Stimulated activated CD4-positive, alpha-beta T cell treated with anti-CD3 and anti-CD28 coated beads, Interleukin-2, amount 100 ng/mL, for 4 hours (primary cell): ENCODE results near the gene NR1I3.
A peak's percentile ranks its signal among the peaks of the same experiment; 100 is the strongest.

Source experiments
- DNase-seq: peaks from one replicate; pipeline ENCODE4 v3.0.0-alpha.2; 2020; ENCODE audit warnings: low read depth

NR1I3 gene

GRCh38 chr1:161195171-161195570, 42.8 kb downstream of the NR1I3 start:
- no peak for DNase-seq

DNA sequence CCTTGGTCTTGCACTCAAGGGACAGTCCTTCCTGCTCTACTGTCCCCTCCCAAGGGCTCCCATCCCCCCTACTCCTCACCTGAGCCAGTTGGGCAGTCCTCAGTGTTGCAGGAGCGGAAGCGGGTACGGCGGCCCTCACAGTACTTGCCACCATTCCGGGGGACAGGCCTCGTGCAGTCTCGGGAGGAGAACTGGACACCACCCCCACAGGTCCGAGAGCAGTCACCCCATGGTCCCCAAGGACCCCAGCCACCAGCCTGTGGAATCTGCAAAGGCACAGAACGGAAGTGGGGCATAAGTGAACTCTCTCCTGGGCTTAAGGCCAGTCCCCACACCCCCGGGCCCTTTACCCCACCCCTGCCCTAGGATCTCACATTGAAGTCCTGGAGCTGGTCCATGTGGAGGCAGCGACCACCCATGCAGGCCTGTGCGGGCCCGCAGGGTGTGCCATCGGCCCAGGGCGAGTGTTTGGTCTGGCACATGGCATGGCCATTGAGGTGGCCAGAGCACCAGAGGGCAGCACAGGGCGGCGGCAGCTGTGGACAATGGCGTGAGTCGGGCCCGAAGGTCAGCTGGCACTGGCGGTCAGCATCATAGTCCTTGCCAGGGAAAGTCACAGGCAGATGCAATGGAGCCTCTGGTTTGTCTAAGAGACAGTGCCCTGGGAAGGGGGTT, 44.3 kb downstream of the NR1I3 start:
- DNase-seq: no peak

DNA sequence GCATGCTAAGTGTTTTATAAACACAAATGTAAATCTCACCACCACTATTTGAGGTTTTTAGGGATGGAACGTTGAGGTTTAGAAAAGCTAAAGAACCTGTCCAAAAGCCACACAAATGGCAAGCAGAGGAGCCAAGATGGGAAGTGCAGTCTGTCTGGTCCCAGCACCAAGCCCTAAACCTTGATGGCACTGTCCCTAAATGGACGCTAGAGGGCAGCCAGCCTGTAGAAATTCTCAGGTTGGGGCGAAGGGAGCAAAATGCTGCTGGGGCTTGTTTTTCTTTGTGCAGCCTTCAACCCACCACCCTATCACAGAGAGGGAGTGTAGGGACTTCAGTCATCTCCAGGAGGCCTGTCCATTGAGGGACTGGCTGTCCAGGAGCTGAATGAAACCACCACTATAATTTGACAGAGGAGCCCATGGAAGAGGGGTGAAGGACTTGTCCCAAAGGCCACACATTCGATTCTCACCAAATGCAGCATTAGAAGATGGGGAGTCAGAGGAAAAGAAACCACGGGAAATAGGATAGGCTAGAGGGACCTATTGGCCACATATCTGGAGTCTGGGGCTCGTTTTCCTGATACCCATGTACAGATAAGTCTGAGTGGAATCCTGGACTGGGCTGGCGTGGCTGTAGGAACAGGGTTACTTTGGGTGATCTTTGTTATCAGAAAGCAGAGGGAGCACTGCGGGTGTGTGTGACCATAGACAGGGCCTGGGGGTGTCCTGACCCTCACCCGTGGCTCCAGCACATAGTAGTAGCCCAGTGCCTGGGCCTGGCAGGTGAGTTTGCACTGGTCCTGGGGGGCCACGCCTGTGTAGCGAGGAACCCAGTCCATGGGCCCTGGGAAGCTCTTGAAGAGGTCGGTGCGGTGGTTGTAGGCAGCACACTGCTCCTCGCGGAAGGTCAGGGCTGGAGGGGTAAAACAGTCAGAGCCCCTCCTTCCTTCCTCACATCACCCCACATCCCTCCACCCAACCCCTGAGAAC, 45.2 kb downstream of the NR1I3 start:
- peak; percentile 54 for DNase-seq

GRCh38 chr1:161191971-161192370, 46.0 kb downstream of the NR1I3 start:
- no peak for DNase-seq

GRCh38 chr1:161190962-161191521, 47.0 kb downstream of the NR1I3 start:
- no peak for DNase-seq

GRCh38 chr1:161189036-161189435, 49.0 kb downstream of the NR1I3 start:
- DNase-seq: no peak

- no peak for DNase-seq
Observed at GRCh38 chr1:161188381-161188780, 49.6 kb downstream of the NR1I3 start.

- DNase-seq: no peak
Observed at GRCh38 chr1:161187311-161187710, 50.7 kb downstream of the NR1I3 start.

GRCh38 chr1:161185732-161186311, 52.2 kb downstream of the NR1I3 start:
- no peak for DNase-seq

DNA sequence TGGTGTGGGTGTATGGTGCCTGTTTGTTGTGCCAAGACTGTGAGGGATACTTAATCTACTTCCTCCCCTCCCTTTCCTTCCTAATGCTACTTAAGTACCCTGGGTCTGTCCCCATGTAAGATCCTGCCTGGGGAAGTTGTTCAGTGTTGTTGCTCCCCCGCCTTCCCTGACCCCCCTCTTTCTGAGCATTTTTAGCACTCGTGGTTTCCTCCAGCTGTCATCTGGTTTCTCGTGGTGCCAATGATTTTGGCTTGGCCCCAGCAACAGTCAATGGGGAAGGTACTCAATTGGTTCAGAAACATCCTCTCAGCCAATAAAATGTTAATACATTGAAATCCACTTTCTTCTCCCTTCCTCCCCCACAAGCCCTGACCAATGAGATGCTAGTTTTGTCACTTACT, 52.7 kb downstream of the NR1I3 start:
- DNase-seq: peak; percentile 50

DNA sequence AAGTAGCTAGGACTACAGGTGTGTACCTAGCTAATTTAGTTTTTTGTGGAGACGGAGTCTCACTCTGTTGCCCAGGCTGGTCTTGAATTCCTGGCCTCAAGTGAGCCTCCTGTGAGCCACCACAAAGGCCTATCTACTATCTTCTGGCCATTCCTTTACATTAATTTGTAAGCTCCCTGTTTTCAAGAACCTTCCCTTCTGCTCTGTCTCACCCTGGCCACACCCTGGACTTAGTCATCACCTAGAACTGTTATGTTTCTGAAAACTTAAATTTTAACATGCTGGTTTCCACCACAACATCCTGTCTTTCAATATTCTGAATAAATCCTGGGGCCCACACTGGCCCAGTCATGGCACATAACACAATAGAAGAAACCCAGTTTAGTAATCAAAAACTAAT, 55.8 kb downstream of the NR1I3 start:
- DNase-seq: peak; percentile 62

DNA sequence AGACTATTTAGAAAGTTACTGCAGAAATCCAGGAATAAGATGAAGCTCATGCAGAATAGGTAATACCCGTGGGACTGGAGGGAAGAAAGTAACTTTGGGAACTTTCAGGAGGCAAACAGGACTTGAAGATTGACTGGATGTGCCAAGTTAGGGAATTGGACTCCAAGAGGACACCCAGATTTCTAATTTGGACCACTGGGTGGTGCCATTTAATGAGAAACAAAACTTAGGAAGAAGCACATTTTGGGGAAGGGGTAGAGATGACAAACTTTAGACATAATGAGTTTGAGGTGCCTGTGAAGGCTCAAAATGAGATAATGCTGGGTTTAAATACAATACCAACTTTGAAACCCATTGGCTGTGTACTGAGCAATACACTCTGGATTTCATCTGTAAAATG, 57.4 kb downstream of the NR1I3 start:
- no peak for DNase-seq

- no peak for DNase-seq
Observed at GRCh38 chr1:161179698-161180097, 58.3 kb downstream of the NR1I3 start.
